ENCODE measurements around the gene FSTL4.

DNA sequence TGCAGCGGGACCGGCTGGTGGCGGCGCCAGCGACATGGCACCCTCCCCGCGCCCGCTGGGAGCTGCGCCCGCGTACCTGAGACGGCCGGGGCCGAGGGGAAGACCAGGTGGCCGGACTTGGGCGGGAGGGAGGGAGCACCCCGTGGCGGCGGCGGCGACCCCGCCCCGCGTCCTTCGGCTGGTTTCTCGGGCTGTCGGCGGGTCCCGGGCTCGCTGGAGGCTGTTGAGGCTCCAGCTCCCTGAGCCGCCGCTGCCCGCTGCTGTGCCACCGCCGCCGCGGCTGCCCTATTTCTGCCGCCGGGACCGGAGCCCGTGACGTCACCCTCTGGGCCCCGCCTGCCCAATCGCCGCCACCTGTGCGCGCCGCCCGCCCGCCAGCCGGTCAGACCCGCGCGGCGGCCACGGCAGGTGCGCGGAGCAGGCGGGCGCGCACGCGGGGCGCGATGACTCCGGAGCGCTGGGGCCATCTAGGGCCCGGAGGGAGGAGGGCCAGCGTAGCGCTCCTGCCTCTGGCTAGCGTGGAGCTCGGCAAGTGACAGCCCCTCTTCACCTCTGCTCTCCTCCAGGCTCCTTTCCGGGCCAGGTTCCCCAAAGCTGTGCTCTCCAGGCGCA, at the start of gene FSTL4:
- TF ChIP-seq POLR2A (IDR thresholded peaks at IDR 0.05) (no peak), POLR2AphosphoS5 (IDR thresholded peaks at IDR 0.05) (no peak)
- TF ChIP-seq, protein P1, sequence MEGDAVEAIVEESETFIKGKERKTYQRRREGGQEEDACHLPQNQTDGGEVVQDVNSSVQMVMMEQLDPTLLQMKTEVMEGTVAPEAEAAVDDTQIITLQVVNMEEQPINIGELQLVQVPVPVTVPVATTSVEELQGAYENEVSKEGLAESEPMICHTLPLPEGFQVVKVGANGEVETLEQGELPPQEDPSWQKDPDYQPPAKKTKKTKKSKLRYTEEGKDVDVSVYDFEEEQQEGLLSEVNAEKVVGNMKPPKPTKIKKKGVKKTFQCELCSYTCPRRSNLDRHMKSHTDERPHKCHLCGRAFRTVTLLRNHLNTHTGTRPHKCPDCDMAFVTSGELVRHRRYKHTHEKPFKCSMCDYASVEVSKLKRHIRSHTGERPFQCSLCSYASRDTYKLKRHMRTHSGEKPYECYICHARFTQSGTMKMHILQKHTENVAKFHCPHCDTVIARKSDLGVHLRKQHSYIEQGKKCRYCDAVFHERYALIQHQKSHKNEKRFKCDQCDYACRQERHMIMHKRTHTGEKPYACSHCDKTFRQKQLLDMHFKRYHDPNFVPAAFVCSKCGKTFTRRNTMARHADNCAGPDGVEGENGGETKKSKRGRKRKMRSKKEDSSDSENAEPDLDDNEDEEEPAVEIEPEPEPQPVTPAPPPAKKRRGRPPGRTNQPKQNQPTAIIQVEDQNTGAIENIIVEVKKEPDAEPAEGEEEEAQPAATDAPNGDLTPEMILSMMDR (IDR thresholded peaks at IDR 0.05) = peak in 1 of 4 experiments; percentile 17

All from prostate gland (tissue), 2 donors.